H1 (cell line): ENCODE results near the gene PMEPA1. TPM values are rescaled to one million over a fixed set of nuclear protein-coding genes. Genes with fewer than 3 reads are reported as not detected.

Experiments
- CTCF ChIA-PET: fragments of 300-600 bp; sonication (Branson Sonifier 250); formaldehyde crosslinking; loops from one replicate; lab custom pipeline; 2021; ENCODE audit not compliant: partially characterized antibody; lab: Charles Lee
- POLR2A ChIA-PET: fragments of 300-600 bp; sonication (Branson Sonifier 250); formaldehyde crosslinking; loops from one replicate; lab custom pipeline; 2021; ENCODE audit warnings: inconsistent platforms; ENCODE audit not compliant: partially characterized antibody; lab: Charles Lee
- DNase-seq, 2 experiments: peaks; one replicate each; pipeline versions ENCODE4 v3.0.0 to v3.0.0-alpha.2; 2010 to 2022; ENCODE audit warnings: low spot score in 2 of 2, low read depth in 1 of 2, mixed read lengths in 1 of 2
- FAIRE-seq: peaks from 2 replicates; lab custom pipeline; 2011; peaks lifted over from hg19 to GRCh38; lab: Jason Lieb, UNC
- H2AFZ ChIP-seq: 2 replicates; pipeline ENCODE4 v1.8.1; 2012; ENCODE audit warnings: low read length, inconsistent platforms
- H2AK5ac ChIP-seq: 2 replicates; pipeline ENCODE4 v1.6.1; 2013; ENCODE audit warnings: low read depth, low read length
- H2BK120ac ChIP-seq: replicated peaks from 2 replicates; pipeline ENCODE3; 2013; ENCODE audit warnings: low read depth, low read length, inconsistent platforms
- H2BK12ac ChIP-seq: 2 replicates; pipeline ENCODE4 v1.6.1; 2013; ENCODE audit warnings: low read depth, low read length
- H2BK15ac ChIP-seq: 2 replicates; pipeline ENCODE4 v1.6.1; 2013; ENCODE audit warnings: low read length
- H2BK20ac ChIP-seq: 2 replicates; pipeline ENCODE4 v1.6.1; 2013; ENCODE audit warnings: low read length
- H2BK5ac ChIP-seq: 2 replicates; pipeline ENCODE4 v1.6.1; 2013; ENCODE audit warnings: low read depth, low read length
- H3K14ac ChIP-seq: 2 replicates; pipeline ENCODE4 v1.6.1; 2013; ENCODE audit warnings: inconsistent platforms; ENCODE audit not compliant: insufficient read length
- H3K18ac ChIP-seq: 2 replicates; pipeline ENCODE4 v1.6.1; 2013; ENCODE audit warnings: low read length; ENCODE audit errors: extremely low read depth
- H3K23ac ChIP-seq: 2 replicates; pipeline ENCODE4 v1.6.1; 2013; ENCODE audit warnings: inconsistent platforms; ENCODE audit not compliant: insufficient read length
- H3K23me2 ChIP-seq: 2 replicates; pipeline ENCODE4 v1.6.1; 2013; ENCODE audit warnings: low read depth, low read length
- H3K27ac ChIP-seq: 2 replicates; pipeline ENCODE4 v1.6.1; 2011; ENCODE audit warnings: low read depth, low read length, inconsistent platforms
- H3K27me3 ChIP-seq, 4 experiments: replicated peaks in 1 of 4; 1 replicate in 1 of 4; 2 replicates in 3 of 4; pipeline versions ENCODE4 v1.6.1 to v1.8.1; 2011 to 2013; ENCODE audit warnings: low read length in 3 of 4, mild to moderate bottlenecking in 3 of 4, inconsistent platforms in 2 of 4, mixed read lengths in 2 of 4, moderate library complexity in 1 of 4; ENCODE audit not compliant: control insufficient read depth in 3 of 4, insufficient read depth in 3 of 4; ENCODE audit errors: extremely low read depth in 1 of 4
- H3K36me3 ChIP-seq, 4 experiments: 2 replicates each; pipeline versions ENCODE4 v1.6.1 to v1.8.1; 2011 to 2013; ENCODE audit warnings: mild to moderate bottlenecking in 4 of 4, low read length in 3 of 4, moderate library complexity in 2 of 4, control low read depth in 1 of 4, inconsistent platforms in 1 of 4; ENCODE audit not compliant: insufficient read depth in 4 of 4, control insufficient read depth in 2 of 4
- H3K4ac ChIP-seq: replicated peaks from 2 replicates; pipeline ENCODE3; 2013; ENCODE audit warnings: low read length, low read depth, mixed read lengths, inconsistent platforms; ENCODE audit not compliant: insufficient read length
- H3K4me1 ChIP-seq, 4 experiments: replicated peaks in 1 of 4; 1 replicate in 1 of 4; 2 replicates in 3 of 4; pipeline versions ENCODE4 v1.6.1 to v1.8.1; 2011 to 2013; ENCODE audit warnings: low read length in 3 of 4, inconsistent platforms in 2 of 4, mixed read lengths in 1 of 4; ENCODE audit not compliant: insufficient read depth in 4 of 4, control insufficient read depth in 3 of 4
- H3K4me2 ChIP-seq, 2 experiments: 2 replicates each; pipeline versions ENCODE4 v1.6.1 to v1.8.1; 2011 to 2013; ENCODE audit warnings: low read depth in 2 of 2, low read length in 2 of 2, control low read depth in 1 of 2, inconsistent platforms in 1 of 2, mild to moderate bottlenecking in 1 of 2; ENCODE audit not compliant: insufficient read depth in 1 of 2
- H3K4me3 ChIP-seq, 4 experiments: fragments of 200-600, 300-600 bp in 1 of 4; sonication (generic), shearing (Covaris generic), sonication (Bioruptor Twin) in 1 of 4; 2 replicates each; pipeline versions ENCODE4 v1.5.1 to v1.8.1; 2011 to 2016; ENCODE audit warnings: low read length in 4 of 4, low read depth in 3 of 4, control low read depth in 2 of 4, inconsistent platforms in 2 of 4, mild to moderate bottlenecking in 2 of 4, mixed read lengths in 1 of 4, moderate library complexity in 1 of 4; ENCODE audit not compliant: insufficient read depth in 2 of 4; ENCODE audit errors: extremely low read depth in 1 of 4
- H3K56ac ChIP-seq: replicated peaks from 2 replicates; pipeline ENCODE3; 2013; ENCODE audit warnings: low read depth, mild to moderate bottlenecking, mixed read lengths, low read length, inconsistent platforms; ENCODE audit not compliant: insufficient read length
- H3K79me1 ChIP-seq: 2 replicates; pipeline ENCODE4 v1.6.1; 2013; ENCODE audit warnings: low read depth, low read length, control low read depth
- H3K79me2 ChIP-seq, 2 experiments: 2 replicates each; pipeline versions ENCODE4 v1.6.1 to v1.8.1; 2012 to 2013; ENCODE audit warnings: low read length in 2 of 2, mild to moderate bottlenecking in 2 of 2, inconsistent platforms in 1 of 2; ENCODE audit not compliant: insufficient read depth in 2 of 2, control insufficient read depth in 1 of 2
- H3K9ac ChIP-seq, 4 experiments: replicated peaks in 1 of 4; 1 replicate in 1 of 4; 2 replicates in 3 of 4; pipeline versions ENCODE4 v1.6.1 to v1.8.1; 2011 to 2013; ENCODE audit warnings: low read depth in 3 of 4, low read length in 3 of 4, control low read depth in 2 of 4, mild to moderate bottlenecking in 2 of 4, moderate library complexity in 2 of 4, inconsistent platforms in 1 of 4; ENCODE audit errors: extremely low read depth in 1 of 4
- H3K9me3 ChIP-seq, 2 experiments: 2 replicates each; pipeline versions ENCODE4 v1.6.1 to v1.8.1; 2012 to 2013; ENCODE audit warnings: mild to moderate bottlenecking in 2 of 2, moderate library complexity in 2 of 2, control low read depth in 1 of 2, inconsistent platforms in 1 of 2, low read depth in 1 of 2, low read length in 1 of 2, mixed read lengths in 1 of 2; ENCODE audit not compliant: insufficient read depth in 2 of 2
- H4K20me1 ChIP-seq, 2 experiments: replicated peaks in 1 of 2; 2 replicates each; pipeline versions ENCODE3 to v1.8.1; 2011 to 2013; ENCODE audit warnings: inconsistent platforms in 2 of 2, low read length in 2 of 2, mild to moderate bottlenecking in 1 of 2; ENCODE audit not compliant: insufficient read depth in 2 of 2, control insufficient read depth in 1 of 2
- H4K5ac ChIP-seq: 2 replicates; pipeline ENCODE4 v1.6.1; 2013; ENCODE audit warnings: low read length, low read depth, mixed read lengths, inconsistent platforms; ENCODE audit not compliant: insufficient read length
- H4K8ac ChIP-seq: 2 replicates; pipeline ENCODE4 v1.8.0; 2013; ENCODE audit warnings: mild to moderate bottlenecking, moderate library complexity, low read length, inconsistent platforms; ENCODE audit not compliant: insufficient read depth; ENCODE audit errors: extremely low read depth
- H4K91ac ChIP-seq: replicated peaks from 2 replicates; pipeline ENCODE3; 2013; ENCODE audit warnings: low read length, mixed read lengths, inconsistent platforms; ENCODE audit not compliant: insufficient read length
- BACH1 ChIP-seq: IDR thresholded peaks from 2 replicates; pipeline ENCODE4 v1.6.1; 2012; ENCODE audit warnings: low read length, improper control_type of control experiment
- CEBPB ChIP-seq: IDR thresholded peaks from 2 replicates; pipeline ENCODE4 v1.6.1; 2012; ENCODE audit warnings: low read depth, low read length
- HDAC2 ChIP-seq, 2 experiments: fragments of 300-600 bp in 1 of 2; sonication (generic) in 1 of 2; IDR thresholded peaks; 2 replicates each; pipeline ENCODE4 v1.6.1; 2011 to 2012; ENCODE audit warnings: low read depth in 2 of 2, low read length in 2 of 2, mild to moderate bottlenecking in 2 of 2, moderate library complexity in 2 of 2, borderline replicate concordance in 1 of 2, inconsistent platforms in 1 of 2
- KDM1A ChIP-seq: fragments of 200-600, 300-600 bp; sonication (generic); IDR thresholded peaks from 2 replicates; pipeline ENCODE4 v1.7.1; 2016; ENCODE audit warnings: mild to moderate bottlenecking, low read length, borderline replicate concordance
- RFX5 ChIP-seq: IDR thresholded peaks from 2 replicates; pipeline ENCODE4 v1.6.1; 2011; ENCODE audit warnings: low read depth, low read length, improper control_type of control experiment, borderline replicate concordance
- SAP30 ChIP-seq: fragments of 300-600 bp; sonication (generic); IDR thresholded peaks from 2 replicates; pipeline ENCODE4 v1.7.1; 2012; ENCODE audit warnings: low read length, moderate library complexity, mild to moderate bottlenecking, inconsistent platforms; ENCODE audit not compliant: insufficient read depth, insufficient replicate concordance
- WGBS, 2 experiments: shearing (Covaris generic) in 1 of 2; methylation state at CpG; one replicate each; pipeline versions ENCODE4 v1.1.6 to v1.1.7; 2013 to 2015; ENCODE audit warnings: low lambda C conversion rate in 2 of 2, mixed read lengths in 2 of 2, inconsistent platforms in 1 of 2, low coverage in 1 of 2, missing lambda C conversion rate in 1 of 2; ENCODE audit not compliant: insufficient replicate concordance in 2 of 2, insufficient coverage in 1 of 2, insufficient read length in 1 of 2; ENCODE audit errors: extremely low coverage in 1 of 2, missing lambda C conversion rate in 1 of 2; 5-methylcytosine and 5-hydroxymethylcytosine counted together
- polyA plus RNA-seq, 7 experiments: library from polyadenylated mRNA; depleted of rRNA in 3 of 7; stranded (reverse) in 5 of 7; unstranded in 2 of 7; fragments of >200 nt in 5 of 7; fragments of 200-250 nt in 2 of 7; gene quantifications; 1 replicate in 5 of 7; 2 replicates in 1 of 7; 4 replicates in 1 of 7; pipeline versions ENCODE4 v1.2.1 to v1.2.3, GENCODE V29; 2011 to 2013; ENCODE audit warnings: missing spikeins in 2 of 7, mixed read lengths in 2 of 7
- total RNA-seq: library from RNA; stranded (reverse); fragmentation: NEBNext Ultra II Directional; extraction: Animal tissue kit (Norgen Biotek cat#: 25700); gene quantifications from 2 replicates; pipeline ENCODE4 v1.2.1, GENCODE V29; 2021

Gene PMEPA1
- total and polyA plus RNA-seq, 2 of the 8 experiments (the other 6 are each of a cell fraction or from before 2014, with no cell fraction given) = 12.7 to 20.5 TPM

GRCh38 chr20:57749869-57750268 is 40.1 kb upstream of the PMEPA1 start:
- no peak overlapping the region for H3K4me3 ChIP-seq
- no peak overlapping the region for H3K27ac ChIP-seq
- no peaks in the 10 kb centered on the region for H3K36me3 ChIP-seq
- peaks cover 0 to 15% (median 0%) of the 10 kb centered on the region in 4 experiments; a peak in 3 of 7 replicates for H3K4me1 ChIP-seq
- POLR2A ChIA-PET = no interaction called here
- H4K5ac ChIP-seq = no peak overlapping the region
- H2BK12ac ChIP-seq = no peak overlapping the region
- no peak for DNase-seq
- H3K9me3 ChIP-seq = no peaks in the 10 kb centered on the region
- no peak overlapping the region for H3K4me2 ChIP-seq
- H2BK15ac ChIP-seq = no peak overlapping the region
- no peaks in the 10 kb centered on the region for H3K79me1 ChIP-seq
- H3K79me2 ChIP-seq = no peaks in the 10 kb centered on the region
- H3K23ac ChIP-seq = no peak overlapping the region
- no peak overlapping the region for H2BK120ac ChIP-seq
- no peak overlapping the region for H3K14ac ChIP-seq
- no peak overlapping the region for H4K91ac ChIP-seq
- FAIRE-seq = no peak
- WGBS, 2 experiments = 95% methylated on average over 7 of the region's 7 CpGs; no CpG with 5 or more reads in 1 of the 2 experiments
- no peaks in the 10 kb centered on the region for H4K20me1 ChIP-seq
- no peaks in the 10 kb centered on the region for H3K27me3 ChIP-seq
- H2AFZ ChIP-seq = no peak overlapping the region
- H3K9ac ChIP-seq = no peak overlapping the region
- no peak overlapping the region for H3K4ac ChIP-seq
- no peak overlapping the region for H2BK5ac ChIP-seq
- CTCF ChIA-PET = interaction anchor here (0.8 kb wide), 1 partner anchor 20 kb away, joined by 3 read pairs; no protein-coding TSS in a partner anchor
- no peak overlapping the region for H4K8ac ChIP-seq
- no peak overlapping the region for H3K18ac ChIP-seq
- H3K23me2 ChIP-seq = no peaks in the 10 kb centered on the region
- no peak overlapping the region for H2BK20ac ChIP-seq
- no peak overlapping the region for H2AK5ac ChIP-seq
- H3K56ac ChIP-seq = no peak overlapping the region
- peak; percentile 63; the same call in 1 of the 2 replicates for TF ChIP-seq CEBPB
- TF ChIP-seq RFX5 = no peak
- no peak for TF ChIP-seq KDM1A
- no peak for TF ChIP-seq BACH1
- no peak for TF ChIP-seq HDAC2 (IDR thresholded peaks at IDR 0.05; ENCODE audit: borderline replicate concordance in 1 of 2, low read depth in 2 of 2, low read length in 2 of 2)
- no peak for TF ChIP-seq SAP30
- TF ChIP-seq, all 59 proteins: peak for 1
